Measurements from ENCODE around the gene KRTAP3-2. TPM values are rescaled to one million over a fixed set of nuclear protein-coding genes. Genes with fewer than 3 reads are reported as not detected.
"Not testable (repeated sequence)": the region's sequence is repeated elsewhere in the genome, so short reads cannot be mapped to it uniquely, and the experiment has no call there.

Gene KRTAP3-2
- total RNA-seq = not detected

DNA sequence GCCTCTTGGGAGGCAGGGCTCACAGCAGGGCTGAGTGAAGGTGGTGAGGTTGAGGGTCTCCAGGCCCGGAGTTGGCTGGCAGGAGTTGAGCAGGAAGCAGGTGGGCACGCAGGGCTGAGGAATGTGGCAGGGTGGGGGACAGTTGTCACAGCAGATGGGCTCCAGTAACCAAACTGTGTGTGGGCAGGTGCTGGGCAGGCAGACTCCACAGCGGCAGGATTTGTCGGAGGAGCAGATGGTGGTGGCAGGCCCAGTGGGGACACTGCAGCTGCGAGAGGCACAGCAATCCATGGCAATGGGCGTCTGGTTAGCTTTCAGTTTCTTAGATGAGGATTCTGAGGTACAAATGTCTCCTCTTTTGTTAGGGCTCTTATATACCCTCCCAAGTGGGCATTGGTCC lies at the start of gene KRTAP3-2:
TSS of gene KRTAP3-2 (minus strand) at position 344 of the 400 bp plus-strand sequence. CDS start at position 291, 53 bp downstream.
- not testable (repeated sequence) for DNase-seq (ENCODE audit: low read depth in 2 of 3, low spot score in 2 of 3)

DNA sequence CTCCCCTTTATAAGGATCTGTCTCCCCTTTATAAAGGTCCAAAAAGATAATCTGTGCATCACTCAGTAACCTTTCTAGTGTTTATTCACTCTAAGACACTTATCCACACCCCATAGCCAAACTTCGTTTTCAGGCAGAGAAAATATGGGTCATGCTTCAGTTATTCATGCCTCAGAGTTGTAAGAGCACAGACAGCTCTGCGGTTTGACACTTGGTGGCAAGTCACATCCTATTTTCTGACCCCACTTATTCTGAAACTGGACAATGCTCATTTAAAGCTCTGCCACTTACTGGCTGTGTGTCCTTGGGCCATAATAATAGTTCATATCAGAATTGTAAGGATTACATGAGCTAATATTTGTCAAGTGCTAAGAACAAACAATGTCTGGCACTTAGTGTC lies 49.4 kb upstream of the KRTAP3-2 start:
- DNase-seq (ENCODE audit: low read depth in 2 of 3, low spot score in 2 of 3) = no peak

DNA sequence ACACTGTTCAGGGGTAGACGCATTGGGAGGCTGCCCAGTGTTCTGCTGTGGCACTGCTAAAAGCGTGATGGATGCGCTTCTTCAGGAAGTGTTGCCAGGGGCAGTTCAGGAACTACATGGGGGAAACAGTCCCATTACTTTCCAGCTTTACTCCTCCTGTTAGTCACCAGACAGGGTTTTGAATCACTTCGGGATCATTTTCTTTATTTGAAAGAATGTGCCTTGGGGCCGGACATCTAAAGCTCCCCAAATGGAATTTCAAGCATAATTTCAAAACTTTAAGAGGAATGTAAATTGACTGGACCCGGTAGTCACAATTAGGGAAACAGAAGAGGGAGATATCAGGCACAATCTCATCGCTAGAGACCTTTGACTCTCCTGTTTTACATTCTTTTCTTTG lies 48.7 kb upstream of the KRTAP3-2 start:
- DNase-seq (ENCODE audit: low read depth in 2 of 3, low spot score in 2 of 3) = no peak

DNA sequence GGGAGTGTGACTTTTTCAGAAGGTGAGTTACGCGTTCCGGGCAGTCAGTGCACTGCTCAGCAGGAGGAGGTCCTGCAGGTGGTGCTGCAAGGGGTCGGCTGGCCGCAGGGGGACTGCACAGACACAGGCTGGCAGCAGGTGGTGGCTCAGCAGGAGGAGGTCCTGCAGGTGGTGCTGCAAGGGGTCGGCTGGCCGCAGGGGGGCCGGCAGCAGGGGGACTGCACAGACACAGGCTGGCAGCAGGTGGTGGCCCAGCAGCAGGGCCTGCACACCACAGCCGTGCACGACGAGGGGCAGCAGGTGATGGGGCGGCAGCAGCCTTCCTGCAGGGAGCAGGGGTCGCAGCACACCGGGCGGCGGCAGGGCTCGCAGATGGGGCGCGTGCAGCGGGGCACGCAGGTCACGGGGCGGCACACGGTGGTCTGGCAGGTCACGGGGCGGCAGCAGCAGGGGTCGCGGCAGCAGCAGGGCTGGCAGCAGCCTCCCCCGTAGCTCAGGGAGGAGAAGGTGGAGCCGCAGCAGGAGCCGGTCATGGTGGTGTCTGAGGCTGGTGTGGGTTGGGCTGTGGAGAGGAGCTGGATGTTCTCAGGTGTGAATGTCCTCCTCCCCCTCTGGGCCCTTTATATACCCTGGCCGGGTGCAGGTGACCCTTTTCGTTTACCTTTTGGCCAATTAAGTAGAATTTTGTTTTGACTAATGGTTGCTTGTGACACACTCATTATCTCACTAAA lies 47.2 kb upstream of the KRTAP3-2 start, which contains the start of gene KRTAP2-1:
TSS of gene KRTAP2-1 (minus strand) at position 582 of the 731 bp plus-strand sequence. CDS start at position 533, 49 bp downstream.
- not testable (repeated sequence) for DNase-seq (ENCODE audit: low read depth in 2 of 3, low spot score in 2 of 3)

DNA sequence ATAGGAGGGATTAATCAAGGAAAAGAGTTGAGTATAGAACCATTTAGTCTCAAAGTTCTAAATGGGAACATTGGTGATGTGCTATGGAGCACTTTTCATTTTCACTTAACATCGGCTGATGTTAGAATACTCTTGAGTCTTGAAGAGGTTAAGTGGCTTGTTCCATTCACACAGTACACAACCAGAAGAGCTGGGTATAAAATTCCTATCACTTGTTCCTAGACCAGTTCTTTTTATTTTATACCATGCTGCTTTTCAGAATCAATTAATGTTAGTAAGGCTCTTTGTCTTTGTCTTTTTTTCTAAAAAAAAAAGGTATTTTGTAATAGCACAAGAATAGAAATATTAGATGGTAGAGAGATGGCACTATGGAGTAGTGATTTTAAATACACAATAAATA lies 43.2 kb upstream of the KRTAP3-2 start:
- DNase-seq (ENCODE audit: low read depth in 2 of 3, low spot score in 2 of 3) = no peak

DNA sequence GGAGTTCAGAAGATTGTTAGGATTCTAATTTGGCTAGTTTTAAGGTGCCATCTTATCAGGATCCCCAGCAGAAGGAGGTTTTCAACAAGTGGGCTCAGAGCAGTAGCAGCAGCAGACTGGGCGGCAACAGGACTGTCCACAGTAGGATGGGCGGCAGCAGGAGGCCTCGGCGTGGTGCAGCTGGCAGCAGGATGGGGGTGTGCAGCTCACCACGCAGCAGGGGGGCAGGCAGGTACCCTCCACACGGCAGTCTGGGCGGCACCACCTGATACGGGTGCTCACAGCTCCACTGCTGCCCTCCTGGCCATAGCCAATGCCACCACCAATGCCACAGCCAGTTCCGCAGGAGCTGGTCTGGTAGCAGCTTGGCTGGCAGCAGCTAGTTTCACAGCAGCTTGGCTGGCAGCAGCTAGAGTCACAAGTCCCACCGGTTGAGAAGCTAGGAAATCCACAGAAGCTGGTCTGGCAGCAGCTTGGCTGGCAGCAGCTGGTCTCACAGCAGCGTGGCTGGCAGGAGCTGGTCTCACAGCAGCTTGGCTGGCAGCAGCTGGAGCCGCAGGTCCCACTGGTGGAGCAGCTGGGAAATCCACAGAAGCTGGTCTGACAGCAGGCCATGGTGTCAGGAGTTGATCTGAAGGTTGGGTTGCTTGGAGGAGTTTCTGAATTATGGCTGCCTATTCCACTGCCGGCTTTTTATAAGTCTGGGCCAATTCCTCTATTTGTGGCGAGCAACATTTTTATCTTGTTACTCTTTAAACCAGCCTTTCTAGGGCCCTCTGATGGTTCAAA lies 41.3 kb upstream of the KRTAP3-2 start, which contains the start of gene KRTAP1-1:
TSS of gene KRTAP1-1 (minus strand) at position 668 of the 789 bp plus-strand sequence. CDS start at position 615, 53 bp downstream.
- DNase-seq (ENCODE audit: low read depth in 2 of 3, low spot score in 2 of 3) = not testable (repeated sequence)

DNA sequence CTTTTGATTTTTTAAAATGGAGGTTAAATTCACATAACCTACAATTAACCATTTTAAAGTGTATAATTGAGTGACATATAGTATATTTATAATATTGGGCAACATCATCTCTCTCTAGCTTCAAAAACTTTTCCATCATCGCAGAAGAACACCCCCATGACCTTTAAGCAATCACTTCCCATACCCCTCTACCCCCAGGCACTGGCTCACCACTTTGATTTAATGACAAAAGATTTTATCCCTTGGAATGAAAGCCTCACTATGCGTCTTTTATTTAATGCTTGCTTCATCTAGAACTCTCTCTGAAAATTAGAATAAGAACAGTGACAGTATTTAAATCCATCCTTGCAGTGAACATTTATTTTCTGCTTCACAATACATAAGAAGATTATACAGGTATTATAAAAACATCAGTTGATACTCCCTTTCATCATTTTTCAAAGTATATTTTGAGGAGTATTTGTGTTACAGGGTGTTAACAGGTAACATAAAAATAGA lies 38.2 kb upstream of the KRTAP3-2 start:
- DNase-seq (ENCODE audit: low read depth in 2 of 3, low spot score in 2 of 3) = no peak

DNA sequence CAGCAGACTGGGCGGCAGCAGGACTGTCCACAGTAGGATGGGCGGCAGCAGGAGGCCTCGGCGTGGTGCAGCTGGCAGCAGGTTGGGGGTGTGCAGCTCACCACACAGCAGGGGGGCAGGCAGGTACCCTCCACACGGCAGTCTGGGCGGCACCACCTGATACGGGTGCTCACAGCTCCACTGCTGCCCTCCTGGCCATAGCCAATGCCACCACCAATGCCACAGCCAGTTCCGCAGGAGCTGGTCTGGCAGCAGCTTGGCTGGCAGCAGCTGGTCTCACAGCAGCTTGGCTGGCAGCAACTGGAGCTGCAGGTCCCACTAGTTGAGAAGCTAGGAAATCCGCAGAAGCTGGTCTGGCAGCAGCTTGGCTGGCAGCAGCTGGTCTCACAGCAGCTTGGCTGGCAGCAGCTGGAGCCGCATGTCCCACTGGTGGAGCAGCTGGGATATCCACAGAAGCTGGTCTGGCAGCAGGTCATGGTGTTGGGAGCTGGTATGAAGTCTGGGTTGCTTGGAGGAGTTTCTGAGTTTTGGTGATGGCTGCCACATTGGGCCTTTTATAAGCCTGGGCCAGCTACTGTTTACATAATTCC lies 34.7 kb upstream of the KRTAP3-2 start, which contains the start of gene KRTAP1-3:
TSS of gene KRTAP1-3 (minus strand) at position 529 of the 590 bp plus-strand sequence. CDS start at position 476, 53 bp downstream.
- DNase-seq (ENCODE audit: low read depth in 2 of 3, low spot score in 2 of 3) = not testable (repeated sequence)

DNA sequence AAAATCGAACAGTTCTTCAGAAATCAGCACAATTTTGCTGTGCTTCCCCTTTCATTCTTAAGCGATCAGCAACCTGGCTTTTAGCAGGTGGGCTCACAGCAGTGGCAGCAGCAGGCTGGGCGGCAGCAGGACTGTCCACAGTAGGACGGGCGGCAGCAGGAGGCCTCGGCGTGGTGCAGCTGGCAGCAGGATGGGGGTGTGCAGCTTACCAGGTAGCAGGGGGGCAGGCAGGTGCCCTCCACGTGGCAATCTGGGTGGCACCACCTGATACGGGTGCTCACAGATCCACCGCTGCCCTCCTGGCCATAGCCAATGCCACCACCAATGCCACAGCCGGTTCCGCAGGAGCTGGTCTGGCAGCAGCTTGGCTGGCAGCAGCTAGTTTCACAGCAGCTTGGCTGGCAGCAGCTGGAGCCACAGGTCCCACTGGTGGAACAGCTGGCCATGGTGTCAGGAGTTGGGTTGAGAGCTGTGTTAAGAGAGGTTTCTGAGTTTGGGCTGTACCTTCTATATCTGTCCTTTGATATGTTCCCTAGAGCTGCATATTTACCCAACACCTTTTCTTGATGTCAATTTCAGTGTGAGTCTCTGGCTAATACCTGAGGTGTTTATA lies 30.0 kb upstream of the KRTAP3-2 start, which contains the start of gene KRTAP1-4:
TSS of gene KRTAP1-4 (minus strand) at position 563 of the 613 bp plus-strand sequence. CDS start at position 446, 117 bp downstream.
- DNase-seq (ENCODE audit: low read depth in 2 of 3, low spot score in 2 of 3) = no peak

DNA sequence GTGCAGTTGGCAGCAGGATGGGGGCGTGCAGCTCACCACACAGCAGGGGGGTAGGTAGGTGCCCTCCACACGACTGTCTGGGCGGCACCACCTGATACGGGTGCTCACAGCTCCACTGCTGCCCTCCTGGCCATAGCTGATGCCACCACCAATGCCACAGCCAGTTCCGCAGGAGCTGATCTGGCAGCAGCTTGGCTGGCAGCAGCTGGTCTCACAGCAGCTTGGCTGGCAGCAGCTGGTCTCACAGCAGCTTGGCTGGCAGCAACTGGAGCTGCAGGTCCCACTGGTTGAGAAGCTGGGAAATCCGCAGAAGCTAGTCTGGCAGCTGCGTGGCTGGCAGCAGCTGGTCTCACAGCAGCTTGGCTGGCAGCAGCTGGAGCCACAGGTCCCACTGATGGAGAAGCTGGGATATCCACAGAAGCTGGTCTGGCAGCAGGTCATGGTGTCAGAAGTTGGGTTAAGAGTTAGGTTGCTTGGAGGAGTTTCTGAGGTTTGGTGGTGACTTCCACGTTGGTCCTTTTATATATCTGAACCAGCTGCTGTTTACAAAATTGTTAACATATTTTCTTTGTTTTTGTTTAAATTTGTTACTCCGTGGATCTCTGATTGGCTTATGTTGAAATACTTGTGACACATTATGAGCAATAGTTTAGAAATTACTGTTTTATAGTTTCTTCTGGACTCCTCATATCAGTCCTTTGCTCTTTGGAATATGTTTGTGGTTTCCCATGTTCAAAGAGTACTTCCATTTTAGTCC lies 27.2 kb upstream of the KRTAP3-2 start, which contains the start of gene KRTAP1-5:
TSS of gene KRTAP1-5 (minus strand) at position 494 of the 757 bp plus-strand sequence. CDS start at position 441, 53 bp downstream.
- no peak for DNase-seq (ENCODE audit: low read depth in 2 of 3, low spot score in 2 of 3)

DNA sequence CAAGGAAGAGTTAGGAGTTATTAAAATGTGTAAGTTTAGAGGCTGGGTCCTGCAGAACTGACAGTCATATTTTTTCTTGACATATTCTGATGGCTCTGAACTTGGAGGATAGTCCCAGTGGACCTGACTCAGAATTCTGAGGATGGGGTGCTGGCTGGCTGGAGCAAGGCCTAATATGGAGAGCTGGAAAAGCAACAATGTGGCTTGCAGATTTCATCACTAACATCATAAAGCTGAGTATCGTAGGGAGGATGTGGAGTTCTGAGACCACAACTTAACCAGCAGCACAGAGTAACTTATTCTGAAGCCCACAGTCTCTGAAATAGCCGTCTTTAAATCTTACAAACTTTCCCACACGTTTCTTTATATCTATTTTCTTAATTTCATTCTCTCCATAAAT lies 25.0 kb upstream of the KRTAP3-2 start:
- no peak for DNase-seq (ENCODE audit: low read depth in 2 of 3, low spot score in 2 of 3)

DNA sequence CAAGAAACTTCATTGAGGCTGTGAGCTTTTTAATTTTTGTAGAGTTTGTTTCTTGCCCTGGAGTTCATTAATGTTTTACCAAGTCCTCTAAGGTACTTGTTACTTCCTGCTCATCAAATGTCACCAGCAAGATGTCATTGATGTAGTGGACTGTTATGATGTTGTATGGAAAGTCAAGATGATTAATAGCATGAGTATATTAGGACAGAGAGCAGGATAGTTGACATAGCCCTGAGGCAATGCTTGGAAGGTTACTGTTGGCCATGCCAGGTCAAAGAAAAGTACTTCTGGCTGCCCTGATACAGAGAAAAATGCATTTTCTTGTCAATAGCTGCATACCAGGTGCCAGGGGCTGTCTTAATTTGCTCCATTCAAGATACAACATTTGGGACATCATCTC lies 20.6 kb upstream of the KRTAP3-2 start:
- DNase-seq (ENCODE audit: low read depth in 2 of 3, low spot score in 2 of 3) = no peak

DNA sequence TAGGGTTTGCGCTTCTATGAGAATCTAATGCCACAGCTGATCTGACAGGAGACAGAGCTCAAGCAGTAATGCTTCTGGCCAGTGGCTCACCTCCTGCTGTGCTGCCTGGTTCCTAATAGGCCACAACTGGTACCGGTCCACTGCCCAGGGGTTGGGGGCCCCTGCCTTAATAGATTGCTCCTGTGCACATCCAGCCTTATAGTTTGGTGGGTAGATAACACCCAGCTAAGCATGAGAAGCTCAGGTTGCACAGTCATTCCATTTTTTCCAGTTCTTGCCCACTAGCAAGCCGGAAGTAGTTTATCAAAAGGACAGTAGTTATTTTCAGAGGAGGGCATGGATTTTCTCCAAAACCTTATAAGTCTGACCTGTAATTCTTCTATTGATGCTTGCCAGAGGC lies 19.7 kb upstream of the KRTAP3-2 start:
- no peak for DNase-seq (ENCODE audit: low read depth in 2 of 3, low spot score in 2 of 3)

DNA sequence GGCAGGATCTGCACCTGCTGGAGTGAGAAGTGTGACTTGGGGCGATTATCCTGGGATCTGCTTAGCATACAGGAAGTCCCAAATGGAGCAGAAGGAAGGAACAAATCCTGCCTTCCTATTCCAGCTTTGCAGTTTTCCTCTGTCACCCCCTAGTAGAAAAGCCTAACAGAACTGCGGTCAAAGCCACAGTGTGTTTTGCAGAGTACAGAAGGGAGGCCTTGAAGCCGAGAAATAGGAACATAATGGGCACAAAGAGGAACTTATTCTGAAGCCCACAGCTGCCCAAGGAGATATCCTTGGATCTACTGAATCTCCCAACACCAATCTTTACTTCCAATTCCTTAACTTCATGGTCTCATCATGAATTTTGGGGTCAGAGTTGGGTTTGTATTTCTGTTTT lies 18.8 kb upstream of the KRTAP3-2 start:
- DNase-seq (ENCODE audit: low read depth in 2 of 3, low spot score in 2 of 3) = peak in 2 of 3 donors; percentile 3 to 44

DNA sequence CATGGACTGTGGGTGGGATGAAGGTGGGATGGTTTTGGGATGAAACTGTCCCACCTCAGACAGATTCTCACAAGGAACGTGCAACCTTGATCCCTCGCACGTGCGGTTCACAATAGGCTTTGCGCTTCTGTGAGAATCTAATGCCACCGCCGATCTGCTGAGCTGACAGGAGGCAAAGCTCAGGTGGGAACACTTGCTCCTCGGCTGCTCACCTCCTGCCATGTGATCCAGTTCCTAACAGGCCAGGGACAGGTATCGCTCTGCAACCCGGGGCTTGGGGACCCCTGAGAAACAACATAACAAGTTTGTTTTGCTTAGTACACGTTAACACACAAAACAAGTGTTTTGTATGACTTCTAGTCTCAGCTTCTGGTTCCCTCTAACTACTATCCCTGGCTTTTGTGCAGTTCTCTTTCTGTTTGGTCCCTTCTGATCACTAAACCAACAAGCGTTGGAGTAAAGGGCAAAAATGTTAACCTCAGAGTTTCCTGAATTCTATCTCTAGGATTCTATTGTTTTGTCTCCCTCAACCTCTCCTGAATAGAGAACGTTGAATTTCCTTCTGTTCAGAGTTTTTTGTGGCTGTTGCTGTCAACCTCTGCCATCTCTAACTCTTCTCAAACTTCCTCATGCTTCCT lies 17.0 kb upstream of the KRTAP3-2 start:
- no peak for DNase-seq (ENCODE audit: low read depth in 2 of 3, low spot score in 2 of 3)

DNA sequence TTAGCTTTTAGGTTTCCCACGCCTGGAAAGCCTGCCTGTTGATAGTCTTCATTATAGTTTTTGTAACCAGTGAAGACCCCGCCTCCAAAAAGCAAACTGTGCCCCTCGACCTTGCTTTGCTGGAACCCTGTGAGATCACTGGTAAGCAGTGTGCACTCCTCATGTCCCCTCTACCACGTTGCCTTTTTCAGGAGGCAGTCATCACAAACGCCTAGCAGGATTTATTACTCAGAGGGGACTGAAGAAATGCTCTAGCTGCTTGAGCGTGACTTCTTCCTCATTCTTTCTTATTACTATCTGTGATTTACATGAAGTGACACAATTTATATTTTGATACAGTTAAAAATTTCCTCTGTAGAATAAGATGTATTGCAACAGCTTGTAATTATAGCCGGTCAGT lies 15.7 kb upstream of the KRTAP3-2 start:
- DNase-seq (ENCODE audit: low read depth in 2 of 3, low spot score in 2 of 3) = no peak

DNA sequence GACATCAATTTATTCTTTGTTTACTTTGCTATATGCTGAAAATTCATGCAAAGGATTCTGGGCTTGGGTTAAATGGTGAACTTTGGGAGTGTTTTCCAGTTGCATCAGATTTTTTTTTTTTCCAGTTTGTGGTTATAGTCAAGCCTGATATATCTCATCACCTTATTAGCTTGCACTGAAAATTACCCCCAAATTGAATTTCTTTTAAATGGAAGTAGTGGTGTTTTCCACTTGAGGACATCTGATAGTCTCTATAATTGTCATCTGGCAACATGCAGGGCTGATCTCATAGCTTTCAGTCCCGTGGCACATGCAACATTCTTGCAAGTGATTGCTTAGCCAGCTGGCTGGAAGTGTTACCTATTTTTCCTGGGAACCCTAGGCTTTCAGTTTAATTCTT lies 13.9 kb upstream of the KRTAP3-2 start:
- DNase-seq (ENCODE audit: low read depth in 2 of 3, low spot score in 2 of 3) = no peak

DNA sequence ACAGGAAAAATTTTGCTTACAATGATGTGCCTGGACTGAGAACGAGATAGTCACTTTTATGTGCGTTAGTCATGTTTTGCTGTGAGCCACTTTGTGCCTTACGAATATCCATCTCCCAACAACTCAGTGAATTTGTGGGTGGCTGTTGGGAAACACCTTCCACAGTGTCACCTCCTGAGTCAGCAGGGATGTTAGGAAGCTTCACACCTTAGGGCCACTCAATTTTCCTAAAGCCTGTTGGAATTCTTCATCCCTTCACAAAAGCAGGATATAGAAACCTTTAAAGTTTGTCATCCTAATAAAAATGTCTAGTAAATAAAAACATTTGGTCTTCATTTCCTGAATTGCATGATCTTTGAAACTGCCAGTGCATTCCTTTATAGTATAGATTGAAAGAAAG lies 13.5 kb upstream of the KRTAP3-2 start:
- no peak for DNase-seq (ENCODE audit: low read depth in 2 of 3, low spot score in 2 of 3)
